ENCODE measurements around the gene EBF3.

Gene EBF3

DNA sequence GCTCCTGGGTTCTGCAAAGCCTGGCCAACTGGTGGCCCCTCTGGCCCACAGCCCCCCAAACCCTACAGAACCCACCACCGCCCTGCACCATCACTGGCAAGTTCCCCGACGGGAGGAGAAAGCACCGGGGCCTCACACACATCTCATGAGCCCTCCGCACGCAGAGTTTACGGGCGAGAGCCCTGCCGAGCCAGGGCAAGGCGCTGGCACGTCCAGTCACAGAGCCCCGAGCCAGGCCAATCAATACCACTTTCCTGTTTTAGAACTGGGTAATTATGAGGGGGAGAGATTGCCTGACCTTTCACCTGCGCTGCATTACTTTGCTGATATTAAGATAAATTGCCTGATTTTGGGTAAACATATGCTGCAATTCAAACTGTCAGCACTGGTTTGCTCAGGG is 113.3 kb downstream of the EBF3 start:
- DNase-seq = no peak

DNA sequence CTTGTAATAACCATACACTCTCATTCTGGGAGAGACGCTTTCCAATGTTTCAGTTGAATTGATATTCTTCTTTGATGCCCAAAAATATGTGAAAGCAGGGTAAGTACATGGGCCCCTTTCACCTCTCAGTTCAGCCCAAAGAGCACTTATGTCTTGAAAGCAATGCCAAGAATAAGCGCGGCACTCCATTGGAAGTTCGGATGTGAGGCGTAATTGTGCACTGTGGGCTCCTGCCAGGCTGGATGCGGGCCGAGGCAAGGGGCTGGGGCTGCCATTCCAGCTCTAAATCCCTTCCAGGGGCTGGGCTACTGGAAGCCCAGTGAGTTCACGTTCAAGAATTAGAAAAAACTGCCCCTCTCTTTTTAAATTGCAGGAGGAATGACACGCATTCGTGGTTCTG is 113.8 kb downstream of the EBF3 start:
- DNase-seq = no peak

DNA sequence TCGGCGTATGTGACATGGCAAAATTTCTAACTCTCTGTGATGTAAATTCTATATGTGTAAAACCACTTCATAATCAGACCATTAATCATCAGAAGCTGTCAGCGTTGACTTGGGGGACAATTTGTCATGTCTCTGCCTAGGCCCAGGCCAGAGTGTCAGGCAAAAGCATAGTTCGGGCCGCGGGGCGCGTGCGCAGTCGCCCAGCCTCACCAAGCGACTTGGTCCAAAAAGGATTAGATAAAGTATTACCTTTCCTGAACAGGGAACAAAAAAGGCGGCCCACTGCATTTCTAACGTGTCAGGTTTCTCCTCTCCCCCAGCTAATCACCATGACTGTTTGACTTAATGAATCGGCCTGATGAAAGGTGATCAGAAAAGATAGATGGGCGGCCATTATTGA is 114.2 kb downstream of the EBF3 start:
- no peak for DNase-seq

DNA sequence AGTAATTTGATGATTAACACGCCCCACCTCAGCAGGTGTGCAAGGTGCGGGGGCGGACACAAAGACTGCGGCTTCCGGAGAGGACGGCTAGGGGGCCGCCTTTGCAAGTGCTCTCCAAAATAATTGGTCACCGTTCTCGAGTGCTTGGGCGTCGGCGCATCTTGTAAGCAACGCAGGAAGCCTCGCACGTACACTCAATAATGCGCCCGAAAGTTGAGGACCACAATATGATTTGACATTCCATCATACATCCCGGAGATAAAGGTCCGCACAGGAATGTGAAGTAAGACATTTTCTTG is 114.7 kb downstream of the EBF3 start:
- no peak for DNase-seq

DNA sequence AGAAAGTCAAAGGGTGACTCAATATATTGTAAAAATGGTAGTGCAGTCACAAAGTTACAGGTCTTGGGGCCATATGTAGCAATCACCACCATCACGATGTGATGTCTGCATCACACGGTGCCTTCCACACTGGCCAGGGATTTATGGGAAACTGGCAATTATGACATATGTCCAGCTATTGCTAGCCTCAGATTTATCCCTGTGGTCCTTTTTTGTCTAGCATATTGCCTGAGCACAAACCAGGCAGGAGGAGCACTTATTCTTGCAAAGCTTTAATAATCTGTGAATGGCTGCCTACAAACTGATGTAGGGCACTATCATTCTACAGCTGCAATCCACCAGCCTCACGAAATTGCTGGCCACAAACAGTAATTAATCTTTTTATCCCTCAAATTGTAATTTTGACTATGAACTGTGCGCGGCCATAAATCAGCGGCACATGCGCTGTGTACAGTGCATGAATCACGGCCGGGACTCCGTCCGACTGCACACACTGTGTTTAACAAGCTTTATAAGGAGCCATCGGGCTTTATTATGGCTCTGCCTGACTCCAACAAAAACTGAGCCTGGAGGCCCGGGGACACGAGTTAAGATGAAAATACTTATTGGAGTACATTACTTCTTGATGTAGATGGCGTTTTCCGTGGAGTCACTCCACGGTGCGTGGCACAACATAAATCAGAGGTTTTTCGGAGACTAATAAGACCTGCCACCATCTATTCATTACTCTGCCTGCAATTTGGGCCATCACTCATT is 115.2 kb downstream of the EBF3 start:
- DNase-seq = no peak

DNA sequence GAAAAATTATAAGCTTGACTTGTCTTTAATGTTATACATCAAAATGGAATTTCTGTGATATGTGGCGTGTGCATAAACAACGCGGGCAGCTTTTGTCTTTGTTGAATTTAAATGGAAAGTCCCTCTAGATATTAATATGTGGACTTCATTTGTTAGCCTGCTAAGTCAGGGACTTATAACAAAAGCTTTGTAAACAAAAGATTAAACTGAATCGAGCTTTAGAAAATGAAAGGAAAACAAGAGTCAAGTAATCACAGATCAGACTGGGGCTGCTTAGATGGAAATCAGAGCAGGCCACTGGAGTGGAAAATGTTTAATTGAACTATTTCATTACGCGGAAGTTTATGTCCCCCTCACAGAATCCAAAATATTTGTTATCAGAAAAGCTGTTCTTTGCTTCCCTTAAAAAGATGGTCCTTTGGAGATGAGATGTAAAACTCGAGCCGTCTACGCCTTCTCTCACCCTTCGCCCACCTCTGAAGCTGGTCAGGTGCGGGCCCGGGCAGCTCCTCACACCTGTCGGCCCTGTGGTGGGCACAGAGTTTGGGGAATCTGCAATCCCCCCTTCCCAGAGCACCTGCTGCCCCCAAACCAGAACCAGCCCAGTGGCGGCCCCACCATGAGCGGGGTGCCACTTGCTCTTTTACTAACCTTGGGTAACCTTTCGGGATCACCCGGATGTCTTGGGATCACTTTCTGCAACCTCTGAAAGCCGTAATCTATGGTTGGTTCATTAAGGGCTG is 116.2 kb downstream of the EBF3 start:
- no peak for DNase-seq

DNA sequence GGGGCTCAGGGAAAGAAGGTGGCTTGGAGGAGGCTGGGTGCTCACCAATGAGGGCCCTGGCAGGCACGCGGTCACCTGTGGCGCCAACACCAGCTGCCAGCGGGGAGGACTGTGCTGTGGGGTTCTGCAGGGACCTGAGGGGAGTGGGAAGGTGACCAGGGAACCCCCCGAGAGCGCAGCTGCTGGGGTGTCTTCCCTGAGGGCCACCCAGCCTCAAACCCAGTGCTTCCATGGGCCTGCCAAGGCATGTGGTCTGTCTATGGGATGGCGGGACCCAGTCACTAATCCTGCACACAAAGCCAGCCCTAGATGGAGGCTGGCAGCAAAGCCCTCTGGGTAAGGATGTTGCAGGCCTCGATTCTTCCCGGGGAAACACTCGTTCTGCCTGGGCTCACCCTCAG is 117.1 kb downstream of the EBF3 start:
- DNase-seq = no peak

DNA sequence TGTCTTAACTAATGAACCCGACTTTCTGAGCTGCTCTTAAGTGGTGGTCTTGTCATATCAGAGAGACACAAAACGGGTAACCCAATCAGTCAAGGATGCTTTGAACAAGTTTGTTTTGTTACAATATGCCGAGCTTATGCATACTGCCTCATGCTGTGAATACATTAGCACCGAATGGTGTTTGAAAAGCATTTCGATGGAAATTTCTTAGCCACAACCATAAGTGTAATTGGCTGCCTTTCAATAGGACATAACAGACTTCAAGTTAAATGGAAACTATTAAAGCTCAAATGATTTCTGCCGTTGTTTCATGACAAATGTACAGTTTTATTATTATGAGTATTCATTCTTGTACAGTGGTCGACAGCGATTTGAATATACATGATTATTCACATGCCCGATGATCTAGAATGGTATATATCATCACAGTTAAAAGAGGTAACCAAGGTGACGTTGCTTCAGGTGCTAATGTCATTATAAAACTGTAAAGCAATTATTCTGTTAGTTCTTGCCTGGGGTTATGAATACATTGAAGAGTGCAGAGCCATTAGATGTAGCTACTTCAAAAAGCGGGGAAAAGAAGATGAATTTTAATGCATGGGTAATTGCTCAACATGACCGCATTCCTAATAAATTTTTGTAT is 118.8 kb downstream of the EBF3 start:
- DNase-seq = peak in 1 of 2 experiments; percentile 91

DNA sequence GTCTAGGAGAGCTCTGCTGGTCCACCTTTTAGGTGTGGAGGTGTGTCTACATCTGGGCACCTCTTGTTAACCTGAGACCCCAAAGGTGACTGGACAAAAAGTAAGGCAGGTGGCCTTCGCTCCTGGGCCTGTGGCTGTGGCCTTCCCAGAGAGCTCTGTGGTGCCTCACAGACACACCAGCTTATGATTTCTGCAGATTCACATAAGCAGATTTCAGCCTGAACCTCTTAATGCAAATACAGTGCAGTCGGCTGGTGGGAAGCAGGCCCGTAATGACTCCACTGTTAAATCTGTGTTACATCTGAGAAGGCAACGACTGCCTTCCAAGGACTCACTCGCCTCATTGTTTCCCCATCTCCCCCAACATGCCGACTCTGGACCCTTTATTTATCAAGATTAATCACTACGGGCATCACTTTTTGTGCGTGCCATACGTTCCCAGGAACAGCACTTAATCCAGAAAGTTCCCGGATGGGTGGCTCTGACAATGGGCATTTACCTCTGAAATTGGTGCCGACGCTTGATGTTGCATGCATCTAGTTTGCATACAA is 119.8 kb downstream of the EBF3 start:
- DNase-seq = peak in 1 of 2 experiments; percentile 52

DNA sequence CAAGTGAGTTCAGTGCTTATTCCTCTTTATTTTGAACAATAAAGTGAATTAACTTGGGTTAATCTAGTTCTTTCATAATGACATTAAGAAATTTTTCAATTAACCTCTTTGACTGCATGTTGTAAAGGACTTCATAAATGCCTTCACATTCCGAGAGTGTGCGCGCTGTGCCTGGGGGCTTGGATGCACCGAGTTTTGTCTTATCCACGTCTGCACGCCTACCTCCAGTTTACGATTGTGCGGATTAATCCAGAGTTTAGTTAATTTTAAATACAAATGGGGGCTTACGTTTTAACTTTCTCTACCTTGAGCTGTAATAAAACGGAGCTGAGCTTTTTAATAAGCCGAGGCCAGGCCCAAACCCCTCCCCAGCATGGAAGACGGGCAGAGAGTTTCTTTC is 120.4 kb downstream of the EBF3 start:
- DNase-seq = no peak

DNA sequence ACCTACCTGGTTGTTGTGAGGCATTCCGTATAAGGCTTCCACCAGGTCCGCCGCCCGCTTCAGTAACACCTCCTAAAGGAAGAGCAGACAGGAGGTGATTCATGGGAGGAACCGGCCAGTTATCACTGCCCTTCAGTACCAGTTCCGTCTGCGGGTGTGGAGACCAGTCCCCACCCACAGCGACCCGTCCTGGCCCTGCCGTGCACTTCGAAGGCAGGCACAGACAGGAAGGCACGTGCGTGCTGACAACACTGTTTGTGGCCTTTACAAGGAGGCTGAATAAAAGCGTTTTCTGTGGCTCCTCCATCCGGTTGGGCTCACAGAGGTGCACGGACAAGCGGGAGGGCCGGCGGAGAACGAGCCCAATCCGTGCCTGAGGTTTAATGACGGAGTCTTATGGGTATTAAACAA is 120.9 kb downstream of the EBF3 start:
- no peak for DNase-seq

DNA sequence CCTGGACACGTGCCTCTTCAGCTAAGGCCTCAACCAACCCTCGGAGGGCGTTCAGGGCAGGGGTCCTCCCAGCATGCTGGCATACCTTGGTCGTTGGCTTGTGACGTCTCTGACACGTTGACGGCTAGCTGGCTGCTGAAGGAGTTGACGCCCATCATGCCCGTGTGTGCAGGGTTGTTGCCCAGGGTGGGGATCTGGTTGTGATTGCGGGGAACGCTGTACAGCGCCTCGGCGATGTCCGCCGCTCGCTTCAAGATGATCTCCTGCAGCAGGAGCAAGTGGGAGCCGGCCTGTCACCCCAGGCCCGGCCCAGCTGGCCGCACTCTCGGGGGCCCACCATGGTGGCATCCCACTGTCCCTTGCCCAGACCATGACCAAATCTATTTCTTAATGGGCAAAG is 122.0 kb downstream of the EBF3 start:
- DNase-seq = no peak

DNA sequence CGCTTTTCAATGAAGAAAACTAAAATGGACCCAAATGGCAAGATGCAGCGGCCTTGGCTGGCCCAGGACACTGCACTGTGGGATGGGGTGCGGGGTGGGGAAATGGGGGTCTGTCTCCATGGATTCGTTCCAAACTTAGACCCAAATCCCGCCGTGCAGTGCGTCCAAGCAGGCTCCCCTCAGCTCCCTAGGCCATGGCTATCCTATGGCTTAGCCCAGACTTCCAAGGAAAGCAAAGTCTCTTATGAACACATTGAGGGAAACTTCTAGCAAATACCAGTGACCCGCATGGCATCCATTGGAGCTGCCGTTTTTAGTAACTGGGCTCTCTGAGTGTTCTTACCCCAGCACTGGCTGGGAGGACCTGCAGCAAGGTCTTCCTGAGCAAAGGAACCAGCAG is 122.5 kb downstream of the EBF3 start:
- DNase-seq = no peak

DNA sequence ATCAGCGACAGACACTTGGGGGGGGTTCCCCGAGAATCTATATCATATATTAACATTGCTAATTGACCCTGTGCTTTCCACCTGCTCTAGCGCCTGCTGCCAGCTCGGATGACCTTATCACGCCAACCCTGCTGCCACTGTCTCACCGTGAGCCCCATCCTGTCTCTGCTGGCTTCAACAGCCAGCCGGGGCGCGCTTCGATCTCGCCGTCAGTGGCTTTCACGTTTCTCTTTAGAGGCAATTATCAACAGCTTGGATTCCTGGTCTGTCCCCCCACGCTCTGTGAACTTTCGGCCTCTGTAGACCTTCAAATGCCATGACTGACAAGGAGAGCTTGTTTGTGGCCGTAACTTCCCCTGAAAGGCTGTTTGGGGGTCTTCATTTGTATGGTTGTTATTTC is 123.0 kb downstream of the EBF3 start:
- DNase-seq = no peak

DNA sequence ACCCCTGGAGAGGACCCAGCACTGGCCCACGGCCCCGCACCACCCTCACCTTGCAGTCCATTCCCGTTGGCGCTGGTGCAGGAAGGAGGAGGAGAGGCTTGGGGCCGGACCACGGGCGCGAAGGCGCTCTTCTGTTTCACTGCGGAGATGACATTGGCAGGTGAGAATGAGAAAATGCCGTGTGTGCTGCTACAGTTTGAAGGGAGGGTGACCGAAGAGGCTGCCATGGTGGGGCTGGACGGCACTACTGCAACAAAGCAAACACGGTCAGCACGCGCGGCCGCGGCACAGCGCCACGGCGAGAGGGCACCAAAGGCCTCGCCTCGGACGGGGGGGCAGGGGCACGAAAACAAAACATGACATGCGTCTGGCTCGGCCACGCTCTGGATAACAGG is 123.9 kb downstream of the EBF3 start:
- DNase-seq = no peak

DNA sequence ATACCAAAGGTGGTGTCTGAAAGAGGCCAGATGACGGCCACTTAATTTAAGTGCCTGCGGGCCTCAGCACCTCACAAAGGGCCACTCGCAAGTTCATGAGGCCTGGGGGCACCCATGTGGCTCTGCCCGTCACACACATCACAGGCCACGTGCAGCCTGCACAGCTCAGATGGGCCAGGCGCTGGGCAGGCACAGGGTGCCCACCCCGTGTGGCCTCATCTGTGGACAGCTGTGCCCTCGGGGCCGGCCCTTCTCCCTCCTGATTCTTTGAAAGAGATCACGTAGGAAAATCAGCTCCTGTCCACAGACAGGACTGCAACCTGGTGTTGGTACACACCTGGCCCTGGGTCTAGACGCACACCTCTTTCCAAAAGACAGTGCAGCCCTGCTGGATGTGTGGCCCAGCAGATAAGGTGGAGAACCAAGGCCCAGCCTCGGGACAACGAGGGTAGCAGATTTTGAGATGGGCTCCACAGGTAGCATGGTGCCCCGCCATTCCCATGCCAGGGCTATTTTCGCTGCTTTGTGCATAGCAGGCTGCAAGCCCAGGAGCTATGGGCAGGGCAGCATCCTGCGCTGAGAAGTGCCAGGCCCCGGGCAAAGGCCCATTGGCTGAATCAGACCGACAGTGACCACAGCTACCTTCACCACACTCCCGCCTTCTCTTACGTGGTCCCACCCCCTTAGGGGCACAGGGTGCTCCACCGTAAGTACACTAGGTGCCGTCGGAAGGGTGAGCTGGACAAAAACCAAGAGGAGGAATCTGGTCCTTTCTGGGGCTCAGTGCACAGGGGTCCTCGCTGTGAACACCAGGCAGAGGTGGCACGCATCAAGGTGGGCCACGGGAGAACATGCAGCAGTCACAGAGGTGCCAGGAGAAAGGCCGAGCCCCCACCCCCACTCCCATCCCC is 124.5 kb downstream of the EBF3 start:
- DNase-seq = no peak

DNA sequence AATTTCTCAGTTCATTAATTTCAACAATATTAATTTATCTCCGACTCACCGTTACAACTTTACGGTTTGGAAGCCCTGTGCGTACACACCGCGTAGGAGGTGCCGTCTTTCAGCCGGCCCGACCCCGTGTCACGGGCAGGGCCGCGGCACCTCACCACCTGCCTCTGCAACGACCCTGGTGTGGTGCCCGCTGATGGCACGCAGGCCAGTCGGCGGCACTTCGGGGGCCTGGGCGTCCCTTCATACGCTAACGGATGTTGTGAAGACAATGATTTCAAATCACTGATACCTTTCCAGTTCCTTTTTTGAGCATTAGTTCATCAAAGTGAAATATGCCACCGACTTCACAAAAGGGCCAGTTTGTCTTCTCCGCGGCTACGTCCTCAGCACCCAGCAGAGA is 125.3 kb downstream of the EBF3 start:
- no peak for DNase-seq

DNA sequence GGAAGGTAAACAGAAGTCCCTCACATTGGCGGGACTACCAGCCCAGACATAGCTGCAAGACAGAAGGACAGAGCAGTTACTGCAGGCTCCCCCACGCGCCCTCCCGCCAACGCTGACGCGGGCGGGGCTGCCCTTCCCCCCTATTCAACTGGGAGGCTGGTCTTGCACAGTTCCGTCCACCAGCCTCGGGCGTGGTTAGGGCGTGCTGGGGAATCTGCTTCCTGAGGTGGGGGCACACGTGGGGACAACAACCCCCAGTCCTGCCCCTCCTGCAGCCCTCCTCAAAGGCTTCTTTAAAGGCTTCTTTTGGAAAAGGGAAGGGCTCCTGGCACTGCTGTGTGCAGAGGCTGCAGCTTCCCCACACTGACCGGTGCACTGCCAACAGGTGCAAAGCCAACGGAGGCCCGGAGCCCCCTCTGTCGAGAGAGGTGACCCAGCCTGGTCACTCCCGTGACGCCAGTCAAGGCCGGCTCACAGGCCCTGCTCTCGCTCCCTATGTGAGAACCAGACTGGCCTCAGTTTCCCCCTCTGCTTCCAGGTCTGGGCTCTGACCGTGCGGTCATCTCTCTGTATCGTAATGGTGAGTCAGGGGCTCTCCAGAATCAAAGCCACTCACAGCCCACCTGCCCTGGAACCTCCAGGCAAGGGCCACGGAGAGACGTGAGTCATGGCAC is 126.0 kb downstream of the EBF3 start:
- no peak for DNase-seq

DNA sequence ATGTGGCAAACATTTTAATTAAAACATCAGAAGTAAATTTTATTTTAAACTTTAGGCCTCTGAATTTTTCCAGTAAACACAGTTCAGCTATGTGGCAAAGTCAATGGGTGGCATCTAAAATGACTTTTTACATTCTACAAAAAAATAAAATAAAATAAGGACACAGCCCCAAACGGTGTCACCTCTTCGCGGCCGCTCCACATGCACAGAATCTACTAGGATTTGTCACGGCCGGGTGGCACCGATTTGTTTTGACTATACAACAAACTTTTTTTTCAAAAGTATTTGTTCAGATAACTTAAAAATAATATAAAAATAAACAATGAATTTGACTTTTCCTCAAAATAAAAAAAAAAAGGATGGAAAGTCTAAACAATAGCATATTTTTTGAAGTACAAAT is 127.8 kb downstream of the EBF3 start:
- no peak for DNase-seq

DNA sequence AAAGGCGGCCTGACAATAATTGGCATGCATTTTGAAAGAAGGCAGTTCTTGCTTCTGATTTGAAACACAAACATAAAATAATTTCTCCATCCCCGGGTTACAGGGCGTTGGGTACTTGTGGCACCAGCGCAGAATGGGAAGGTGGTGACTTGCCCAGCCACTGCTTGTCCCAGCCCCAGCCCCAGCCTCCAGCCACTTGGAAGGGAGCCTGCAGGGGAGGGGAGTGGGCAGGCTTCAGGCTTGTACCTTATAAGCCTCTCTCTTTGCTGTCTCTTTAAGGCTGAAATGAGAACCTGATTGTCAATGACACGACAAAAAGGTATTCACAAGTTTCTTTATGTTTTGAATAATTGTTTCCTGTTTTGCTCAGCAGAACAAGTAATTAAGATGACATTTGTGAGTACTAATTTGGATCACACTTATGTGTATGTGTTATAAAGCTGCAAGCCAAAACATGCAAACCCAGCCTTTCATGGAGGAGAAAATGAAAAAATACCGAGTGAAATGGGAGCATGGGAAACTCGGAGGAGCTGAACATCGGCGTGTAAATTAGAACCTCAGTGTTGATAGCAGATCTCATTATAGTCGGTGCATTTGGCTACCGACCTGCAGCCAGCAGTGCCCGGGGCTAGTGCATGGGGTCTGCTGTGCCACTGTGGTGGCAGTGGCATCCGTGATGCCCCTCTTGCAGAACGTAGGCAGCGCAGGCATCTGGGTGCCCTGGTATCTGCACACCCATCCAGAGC is 129.9 kb downstream of the EBF3 start:
- DNase-seq = no peak

DNA sequence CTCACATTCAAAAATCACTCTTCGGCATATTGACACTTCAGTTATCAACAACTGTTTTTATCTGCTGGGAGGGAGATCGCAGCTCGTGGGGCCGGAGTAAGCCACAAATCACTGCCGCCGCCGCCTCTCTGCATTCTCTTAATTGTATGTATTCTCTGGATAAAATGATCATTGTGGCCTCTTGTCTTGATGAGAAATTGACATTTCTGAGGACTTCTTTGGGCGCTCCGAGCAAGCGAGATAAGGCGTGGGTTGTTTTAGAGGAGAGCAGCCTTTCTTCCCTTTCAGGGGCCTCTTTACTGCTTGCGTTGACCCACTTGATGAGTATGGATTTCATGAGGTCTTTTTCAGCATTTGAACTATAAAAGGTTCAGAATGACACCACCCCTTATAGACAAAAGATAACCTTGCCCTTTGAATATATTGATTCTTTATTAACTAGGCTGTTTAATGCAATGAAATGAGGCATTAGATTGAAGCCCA is 130.6 kb downstream of the EBF3 start:
- no peak for DNase-seq

Measured in NCI-H524 (cell line).